Smooth muscle cell (in vitro differentiated cells): ENCODE measurements around the gene HDAC9. TPM values are rescaled to one million over a fixed set of nuclear protein-coding genes. Genes with fewer than 3 reads are reported as not detected.

Source experiments
- DNase-seq: peaks from one replicate; lab custom pipeline; 2025; ENCODE audit not compliant: unreplicated experiment; lab: John Stamatoyannopoulos, UW
- H2AFZ ChIP-seq: fragments of 200-600 bp; sonication (generic); 2 replicates; pipeline ENCODE4 v1.6.0; 2016; ENCODE audit warnings: antibody characterized with exemption, low read depth, mild to moderate bottlenecking
- H3F3A ChIP-seq: fragments of 200-600 bp; sonication (generic); 2 replicates; pipeline ENCODE4 v1.6.0; 2017; ENCODE audit warnings: antibody characterized with exemption, low read depth
- H3K27ac ChIP-seq: fragments of 200-600 bp; sonication (generic); 2 replicates; pipeline ENCODE4 v1.5.1; 2016; ENCODE audit warnings: low read depth, mild to moderate bottlenecking
- H3K27me3 ChIP-seq: fragments of 200-600 bp; sonication (generic); 2 replicates; pipeline ENCODE4 v1.6.1; 2016; ENCODE audit warnings: low read depth, mild to moderate bottlenecking
- H3K36me3 ChIP-seq: fragments of 200-600 bp; sonication (generic); 2 replicates; pipeline ENCODE4 v1.5.1; 2016; ENCODE audit warnings: low read depth
- H3K4me1 ChIP-seq: fragments of 200-600 bp; sonication (generic); 2 replicates; pipeline ENCODE4 v1.5.1; 2016; ENCODE audit warnings: low read depth
- H3K4me2 ChIP-seq: fragments of 200-600 bp; sonication (generic); 2 replicates; pipeline ENCODE4 v1.6.0; 2016; ENCODE audit warnings: mild to moderate bottlenecking
- H3K4me3 ChIP-seq: fragments of 200-600 bp; sonication (generic); 2 replicates; pipeline ENCODE4 v1.5.1; 2016; ENCODE audit warnings: mild to moderate bottlenecking
- H3K79me2 ChIP-seq: fragments of 200-600 bp; sonication (generic); 2 replicates; pipeline ENCODE4 v1.6.0; 2016; ENCODE audit warnings: low read depth, mild to moderate bottlenecking
- H3K9ac ChIP-seq: fragments of 200-600 bp; sonication (generic); 2 replicates; pipeline ENCODE4 v1.6.0; 2016; ENCODE audit warnings: low read depth
- H3K9me3 ChIP-seq: fragments of 200-600 bp; sonication (generic); replicated peaks from 2 replicates; pipeline ENCODE4 v1.5.1; 2016; ENCODE audit warnings: low read depth
- H4K20me1 ChIP-seq: fragments of 200-600 bp; sonication (generic); 2 replicates; pipeline ENCODE4 v1.6.0; 2016; ENCODE audit warnings: low read depth
- WGBS: methylation state at CpG from one replicate; pipeline ENCODE4 v1.1.7; 2016; ENCODE audit warnings: low lambda C conversion rate; 5-methylcytosine and 5-hydroxymethylcytosine counted together
- polyA plus RNA-seq: library from polyadenylated mRNA; unstranded; fragments of >200 nt; fragmentation: Nextera tagmentation; extraction: Ambion mirVana; gene quantifications from 2 replicates; pipeline ENCODE4 v1.2.1, GENCODE V29; 2016
- total RNA-seq: library from RNA; depleted of rRNA; stranded (reverse); fragments of >200 nt; gene quantifications from 2 replicates; pipeline ENCODE4 v1.2.3, GENCODE V29; 2014
- TF ChIP-seq, protein P1 (sequence below): fragments of 200-600 bp; sonication (generic); IDR thresholded peaks from 2 replicates; pipeline ENCODE4 v1.5.1; 2017; ENCODE audit warnings: borderline replicate concordance, mild to moderate bottlenecking, antibody characterized with exemption; ENCODE audit not compliant: insufficient read depth, poor library complexity, severe bottlenecking

Gene HDAC9
- total and polyA plus RNA-seq, 2 experiments from 2014 or later = 2.2 to 7.1 TPM

DNA sequence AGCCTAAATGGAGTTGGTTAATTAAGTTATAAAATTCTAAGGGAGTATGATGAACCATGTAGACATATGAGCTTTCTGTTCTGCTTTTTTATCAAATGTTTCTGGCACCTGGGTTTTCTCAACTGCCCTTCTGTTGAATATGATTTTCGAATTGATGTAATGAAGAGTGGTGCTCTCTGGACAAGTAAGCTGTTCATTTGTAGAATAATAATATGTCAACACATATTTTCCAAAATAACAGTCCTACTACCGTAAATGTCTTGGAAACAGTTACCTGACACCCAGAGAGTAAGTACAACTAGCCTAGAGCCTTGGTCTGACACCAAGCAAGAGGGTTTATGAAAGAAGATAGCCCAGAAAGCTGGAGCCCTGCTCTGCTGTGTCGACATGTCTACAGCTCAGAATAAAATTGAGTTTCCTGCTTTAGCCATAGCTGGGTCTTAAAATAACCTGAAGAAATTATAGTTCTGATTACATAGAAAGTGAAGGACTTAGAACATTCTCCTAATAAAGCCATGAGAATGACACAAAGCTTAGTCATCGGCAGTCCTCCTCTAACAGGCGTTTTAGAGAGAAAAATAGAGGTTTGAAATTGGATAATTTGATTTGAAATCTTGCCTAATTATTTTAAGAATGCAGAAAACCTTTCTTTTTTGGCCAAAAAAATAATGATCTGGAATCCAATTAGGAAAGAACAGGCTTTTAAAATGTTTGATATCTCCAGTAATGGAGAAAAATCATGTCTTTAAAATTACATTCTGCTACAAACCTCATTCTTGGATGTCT, 25.1 kb downstream of the HDAC9 start:
- H3K27ac ChIP-seq = peak overlapping the region; percentile 70

DNA sequence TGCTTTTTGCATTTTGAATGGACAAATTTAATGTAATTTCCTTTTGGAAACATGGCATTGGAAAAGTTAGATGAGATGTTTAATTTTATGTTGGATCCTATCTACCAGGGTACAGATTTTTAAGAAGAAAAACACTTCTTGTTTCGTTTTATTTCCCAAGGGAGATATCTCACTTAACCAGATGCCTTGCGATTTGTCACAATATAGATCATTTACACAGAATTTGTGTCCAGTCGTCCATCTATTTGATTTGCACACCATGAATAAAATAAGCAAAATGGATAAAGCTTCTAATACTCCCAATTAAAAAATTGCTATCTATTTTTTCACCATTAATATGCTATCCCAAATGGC, 25.7 kb downstream of the HDAC9 start:
- Histone ChIP-seq H3K79me2 (no peaks in the 10 kb centered on the region), H3K4me3 (no peak overlapping the region), H3K9ac (no peak overlapping the region), H2AFZ (peak overlapping the region; percentile 61), H3F3A (no peaks in the 10 kb centered on the region), H3K4me2 (peak overlapping the region; percentile 73), H4K20me1 (no peaks in the 10 kb centered on the region), H3K36me3 (no peaks in the 10 kb centered on the region), H3K9me3 (no peaks in the 10 kb centered on the region), H3K27ac (peak overlapping the region; percentile 70), H3K4me1 (peaks cover 22% of the 10 kb centered on the region), H3K27me3 (no peaks in the 10 kb centered on the region)
- DNase-seq = no peak
- WGBS = 94% methylated on average over 3 of the region's 3 CpGs
- TF ChIP-seq, protein P1, sequence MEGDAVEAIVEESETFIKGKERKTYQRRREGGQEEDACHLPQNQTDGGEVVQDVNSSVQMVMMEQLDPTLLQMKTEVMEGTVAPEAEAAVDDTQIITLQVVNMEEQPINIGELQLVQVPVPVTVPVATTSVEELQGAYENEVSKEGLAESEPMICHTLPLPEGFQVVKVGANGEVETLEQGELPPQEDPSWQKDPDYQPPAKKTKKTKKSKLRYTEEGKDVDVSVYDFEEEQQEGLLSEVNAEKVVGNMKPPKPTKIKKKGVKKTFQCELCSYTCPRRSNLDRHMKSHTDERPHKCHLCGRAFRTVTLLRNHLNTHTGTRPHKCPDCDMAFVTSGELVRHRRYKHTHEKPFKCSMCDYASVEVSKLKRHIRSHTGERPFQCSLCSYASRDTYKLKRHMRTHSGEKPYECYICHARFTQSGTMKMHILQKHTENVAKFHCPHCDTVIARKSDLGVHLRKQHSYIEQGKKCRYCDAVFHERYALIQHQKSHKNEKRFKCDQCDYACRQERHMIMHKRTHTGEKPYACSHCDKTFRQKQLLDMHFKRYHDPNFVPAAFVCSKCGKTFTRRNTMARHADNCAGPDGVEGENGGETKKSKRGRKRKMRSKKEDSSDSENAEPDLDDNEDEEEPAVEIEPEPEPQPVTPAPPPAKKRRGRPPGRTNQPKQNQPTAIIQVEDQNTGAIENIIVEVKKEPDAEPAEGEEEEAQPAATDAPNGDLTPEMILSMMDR = no peak

More for the DNA sequence above, 25.1 kb downstream of the HDAC9 start:
- H3F3A ChIP-seq = no peaks in the 10 kb centered on the region
- peak overlapping the region; percentile 73 for H3K4me2 ChIP-seq
- no peaks in the 10 kb centered on the region for H4K20me1 ChIP-seq
- H3K4me3 ChIP-seq = no peak overlapping the region
- no peak overlapping the region for H3K9ac ChIP-seq
- H3K27me3 ChIP-seq = no peaks in the 10 kb centered on the region
- no peak for DNase-seq
- TF ChIP-seq, protein P1 = no peak
- peaks cover 22% of the 10 kb centered on the region for H3K4me1 ChIP-seq
- peak overlapping the region; percentile 61 for H2AFZ ChIP-seq
- WGBS = 43% methylated on average over 5 of the region's 5 CpGs
- H3K9me3 ChIP-seq = no peaks in the 10 kb centered on the region
- no peaks in the 10 kb centered on the region for H3K79me2 ChIP-seq
- no peaks in the 10 kb centered on the region for H3K36me3 ChIP-seq

DNA sequence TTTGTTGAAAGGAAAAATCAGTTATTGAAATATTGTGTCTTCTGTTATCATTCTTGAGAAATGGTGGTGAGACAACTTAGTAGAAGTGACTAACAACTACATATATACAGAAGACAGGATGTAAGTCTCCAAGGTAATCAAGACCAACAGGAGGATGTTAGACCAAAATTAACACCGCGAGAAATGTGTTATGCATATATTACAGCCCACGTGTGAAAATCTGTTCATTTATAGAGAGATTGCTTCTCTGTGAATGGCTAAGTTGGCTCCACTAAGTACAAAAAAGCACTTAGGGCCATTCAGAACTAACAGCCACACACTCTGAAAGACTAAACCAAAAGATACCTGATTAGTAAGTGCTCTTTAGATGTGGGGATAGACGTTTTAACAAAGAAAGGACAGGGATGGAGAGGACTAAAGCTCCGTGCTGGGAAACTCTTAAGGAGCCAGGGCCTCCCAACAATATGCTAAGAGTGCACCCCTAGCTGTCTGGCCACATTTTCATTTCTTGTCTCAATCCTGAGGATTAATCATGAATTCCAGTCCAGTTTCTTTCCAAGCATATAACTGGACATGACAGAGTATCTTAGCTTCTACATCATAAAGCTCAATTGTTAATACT, 26.5 kb downstream of the HDAC9 start:
- H2AFZ ChIP-seq = peak overlapping the region; percentile 43
- no peaks in the 10 kb centered on the region for H3K9me3 ChIP-seq
- no peaks in the 10 kb centered on the region for H3K36me3 ChIP-seq
- no peak overlapping the region for H3K9ac ChIP-seq
- H3F3A ChIP-seq = no peaks in the 10 kb centered on the region
- DNase-seq = no peak
- H3K4me1 ChIP-seq = peaks cover 22% of the 10 kb centered on the region
- H3K79me2 ChIP-seq = no peaks in the 10 kb centered on the region
- no peak overlapping the region for H3K27ac ChIP-seq
- no peak overlapping the region for H3K4me3 ChIP-seq
- no peak overlapping the region for H3K4me2 ChIP-seq
- H4K20me1 ChIP-seq = no peaks in the 10 kb centered on the region
- no peaks in the 10 kb centered on the region for H3K27me3 ChIP-seq
- 70% methylated on average over 5 of the region's 5 CpGs for WGBS
- TF ChIP-seq, protein P1 = no peak
